Measurements from ENCODE around the gene CHST13. TPM values are rescaled to one million over a fixed set of nuclear protein-coding genes. Genes with fewer than 3 reads are reported as not detected.

Gene CHST13
- total RNA-seq, 2 experiments from 2014 or later = not detected

DNA sequence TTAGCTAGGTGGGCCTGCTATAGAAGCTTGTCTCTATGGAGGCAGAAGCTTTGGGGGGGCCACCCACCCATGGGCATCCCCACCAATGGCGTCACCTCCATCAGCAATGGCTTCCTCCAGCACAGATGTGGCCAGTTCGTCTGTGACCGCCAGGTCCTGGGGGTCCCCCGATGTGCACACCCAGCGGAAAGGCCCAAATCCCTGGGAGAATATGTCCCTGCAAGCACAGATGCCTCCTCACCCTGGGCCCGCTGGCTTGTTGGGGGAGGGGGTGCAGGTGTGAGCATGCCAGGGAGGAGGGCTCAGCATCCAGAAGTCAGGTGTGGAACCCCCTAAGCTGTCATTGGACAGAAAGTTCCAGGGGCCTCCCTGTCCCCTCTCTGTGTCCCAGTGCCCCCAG lies 26.0 kb upstream of the CHST13 start:
- Histone ChIP-seq H3K27me3 (ENCODE audit: control insufficient read depth in 1 of 2, insufficient read depth in 2 of 2, low read length in 2 of 2) (no peaks in the 10 kb centered on the region), H3K27ac (ENCODE audit: low read depth in 1 of 2, low read length in 2 of 2) (no peak overlapping the region), H3K4me3 (ENCODE audit: low read length) (no peak overlapping the region), H3K4me1 (ENCODE audit: insufficient read depth, low read length) (no peaks in the 10 kb centered on the region), H3K36me3 (ENCODE audit: insufficient read depth, low read length) (no peaks in the 10 kb centered on the region), H3K9me3 (ENCODE audit: control insufficient read depth in 1 of 2, insufficient read depth in 1 of 2, low read length in 2 of 2) (no peaks in the 10 kb centered on the region)
- Mint-ChIP-seq H3K9me3 (no peaks in the 10 kb centered on the region), H3K27ac (no peak overlapping the region), H3K4me3 (no peak overlapping the region), H3K27me3 (no peaks in the 10 kb centered on the region), H3K4me1 (ENCODE audit: low read depth) (peaks cover 11% of the 10 kb centered on the region), H3K36me3 (ENCODE audit: low read depth) (no peaks in the 10 kb centered on the region)
- ATAC-seq (ENCODE audit: poor library complexity) (no peak), DNase-seq (no peak)
- intact Hi-C loops (cut with DNase I, micrococcal nuclease) = no loop called here
- no peak for TF ChIP-seq CTCF (IDR thresholded peaks at IDR 0.05)
- ChIA-PET POLR2A (no interaction called here), CTCF (no interaction called here)

DNA sequence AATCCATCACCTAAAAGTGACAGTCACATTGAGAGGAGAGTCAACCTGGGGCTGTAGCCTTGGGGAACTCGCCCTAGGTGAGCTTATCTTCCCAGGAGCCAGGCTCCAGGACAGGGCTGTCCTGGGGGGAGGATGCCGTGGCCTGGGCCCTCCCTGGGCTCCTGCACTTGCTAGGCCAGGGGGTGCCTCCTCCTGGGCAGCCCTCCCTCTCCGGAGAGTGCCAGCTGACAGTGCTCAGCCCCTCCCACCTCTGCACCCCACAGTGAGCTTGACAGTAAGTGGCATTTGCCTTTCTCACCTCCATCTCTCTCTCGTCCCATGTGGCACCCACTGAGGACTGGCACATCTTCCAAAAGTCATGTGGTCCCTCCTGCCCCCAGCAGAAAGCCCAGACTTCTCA lies 25.5 kb upstream of the CHST13 start:
- Mint-ChIP-seq H3K27ac (no peak overlapping the region), H3K4me1 (ENCODE audit: low read depth) (peaks cover 8% of the 10 kb centered on the region), H3K36me3 (ENCODE audit: low read depth) (no peaks in the 10 kb centered on the region), H3K27me3 (no peaks in the 10 kb centered on the region), H3K9me3 (no peaks in the 10 kb centered on the region), H3K4me3 (no peak overlapping the region)
- Histone ChIP-seq H3K4me1 (ENCODE audit: insufficient read depth, low read length) (no peaks in the 10 kb centered on the region), H3K27me3 (ENCODE audit: control insufficient read depth in 1 of 2, insufficient read depth in 2 of 2, low read length in 2 of 2) (no peaks in the 10 kb centered on the region), H3K27ac (ENCODE audit: low read depth in 1 of 2, low read length in 2 of 2) (no peak overlapping the region), H3K36me3 (ENCODE audit: insufficient read depth, low read length) (no peaks in the 10 kb centered on the region), H3K9me3 (ENCODE audit: control insufficient read depth in 1 of 2, insufficient read depth in 1 of 2, low read length in 2 of 2) (no peaks in the 10 kb centered on the region), H3K4me3 (ENCODE audit: low read length) (no peak overlapping the region)
- intact Hi-C loops (cut with DNase I, micrococcal nuclease) = no loop called here
- no peak for TF ChIP-seq CTCF (IDR thresholded peaks at IDR 0.05)
- no peak for DNase-seq
- no peak for ATAC-seq (ENCODE audit: poor library complexity)
- ChIA-PET CTCF (no interaction called here), POLR2A (no interaction called here)

GRCh38 chr3:126498929-126499328 lies 25.0 kb upstream of the CHST13 start:
- H3K9me3 ChIP-seq (ENCODE audit: control insufficient read depth in 1 of 2, insufficient read depth in 1 of 2, low read length in 2 of 2) = no peaks in the 10 kb centered on the region
- ChIA-PET CTCF (no interaction called here), POLR2A (no interaction called here)
- no peaks in the 10 kb centered on the region for H3K4me1 ChIP-seq (ENCODE audit: insufficient read depth, low read length)
- H3K27ac ChIP-seq (ENCODE audit: low read depth in 1 of 2, low read length in 2 of 2) = no peak overlapping the region
- no peaks in the 10 kb centered on the region for H3K27me3 Mint-ChIP-seq
- TF ChIP-seq CTCF (IDR thresholded peaks at IDR 0.05) = no peak
- H3K4me3 ChIP-seq (ENCODE audit: low read length) = no peak overlapping the region
- intact Hi-C loops (cut with DNase I, micrococcal nuclease) = no loop called here
- ATAC-seq (ENCODE audit: poor library complexity) = no peak
- no peaks in the 10 kb centered on the region for H3K36me3 ChIP-seq (ENCODE audit: insufficient read depth, low read length)
- no peaks in the 10 kb centered on the region for H3K9me3 Mint-ChIP-seq
- no peak for DNase-seq
- no peak overlapping the region for H3K27ac Mint-ChIP-seq
- no peaks in the 10 kb centered on the region for H3K36me3 Mint-ChIP-seq (ENCODE audit: low read depth)
- H3K4me1 Mint-ChIP-seq (ENCODE audit: low read depth) = peaks cover 5% of the 10 kb centered on the region
- H3K4me3 Mint-ChIP-seq = no peak overlapping the region
- no peaks in the 10 kb centered on the region for H3K27me3 ChIP-seq (ENCODE audit: control insufficient read depth in 1 of 2, insufficient read depth in 2 of 2, low read length in 2 of 2)
